HG02610 (cell line): Measurements from ENCODE around the gene DSP.

ENCODE experiments used
- ATAC-seq: cut with Tn5 transposase; IDR thresholded peaks from one replicate; pipeline ENCODE4 v1.9.1; 2021; ENCODE audit warnings: mild to moderate bottlenecking, moderate library complexity; ENCODE audit not compliant: unreplicated experiment

Gene DSP

DNA sequence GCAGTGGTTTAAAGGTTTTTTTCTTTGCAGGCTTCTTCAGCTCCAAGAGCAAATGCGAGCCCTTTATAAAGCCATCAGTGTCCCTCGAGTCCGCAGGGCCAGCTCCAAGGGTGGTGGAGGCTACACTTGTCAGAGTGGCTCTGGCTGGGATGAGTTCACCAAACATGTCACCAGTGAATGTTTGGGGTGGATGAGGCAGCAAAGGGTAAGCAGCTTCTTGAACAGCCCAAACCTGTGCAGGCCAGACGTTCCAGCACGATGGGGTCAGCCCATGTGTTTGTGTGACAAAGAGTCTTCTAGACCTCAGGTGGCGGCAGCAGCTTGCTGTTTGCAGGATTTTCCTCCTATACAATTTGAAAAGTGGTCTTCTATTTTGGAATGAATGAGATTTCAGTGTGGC, 17.7 kb downstream of the DSP start:
- ATAC-seq, result no peak

DNA sequence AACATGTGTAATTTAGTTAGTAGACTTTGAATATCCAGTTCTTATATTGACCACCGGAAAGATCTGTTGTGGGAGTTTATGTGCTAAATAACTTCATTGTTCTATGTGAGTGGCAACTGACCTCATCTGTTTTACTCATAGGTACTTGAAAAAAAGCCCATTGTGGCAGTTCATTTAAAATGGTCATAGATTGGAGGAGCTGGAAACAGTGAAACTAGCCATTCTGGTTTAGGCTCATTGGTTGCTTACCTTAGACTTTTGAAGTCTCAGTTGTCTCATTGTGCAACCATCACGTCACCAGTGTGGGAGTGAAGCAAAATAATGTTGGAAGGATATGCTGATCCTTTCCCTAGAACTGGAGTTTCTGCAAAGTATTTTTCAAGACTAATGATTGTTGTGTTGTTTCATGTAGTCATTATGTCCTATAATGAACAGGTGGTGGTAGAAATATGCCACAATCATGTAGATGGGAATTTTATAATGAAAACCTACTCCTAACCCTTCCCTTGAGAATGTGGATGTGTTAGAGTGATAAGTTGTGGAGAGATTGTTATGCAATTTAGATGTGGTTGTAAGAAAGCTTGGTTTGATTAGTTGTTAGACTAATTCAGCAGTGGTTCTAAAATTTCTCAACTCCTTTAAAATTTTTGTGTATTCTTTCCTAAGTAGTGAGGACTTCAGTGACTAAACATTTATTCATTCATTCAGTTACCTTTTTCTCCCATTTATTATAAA, 18.3 kb downstream of the DSP start:
- ATAC-seq, result no peak

DNA sequence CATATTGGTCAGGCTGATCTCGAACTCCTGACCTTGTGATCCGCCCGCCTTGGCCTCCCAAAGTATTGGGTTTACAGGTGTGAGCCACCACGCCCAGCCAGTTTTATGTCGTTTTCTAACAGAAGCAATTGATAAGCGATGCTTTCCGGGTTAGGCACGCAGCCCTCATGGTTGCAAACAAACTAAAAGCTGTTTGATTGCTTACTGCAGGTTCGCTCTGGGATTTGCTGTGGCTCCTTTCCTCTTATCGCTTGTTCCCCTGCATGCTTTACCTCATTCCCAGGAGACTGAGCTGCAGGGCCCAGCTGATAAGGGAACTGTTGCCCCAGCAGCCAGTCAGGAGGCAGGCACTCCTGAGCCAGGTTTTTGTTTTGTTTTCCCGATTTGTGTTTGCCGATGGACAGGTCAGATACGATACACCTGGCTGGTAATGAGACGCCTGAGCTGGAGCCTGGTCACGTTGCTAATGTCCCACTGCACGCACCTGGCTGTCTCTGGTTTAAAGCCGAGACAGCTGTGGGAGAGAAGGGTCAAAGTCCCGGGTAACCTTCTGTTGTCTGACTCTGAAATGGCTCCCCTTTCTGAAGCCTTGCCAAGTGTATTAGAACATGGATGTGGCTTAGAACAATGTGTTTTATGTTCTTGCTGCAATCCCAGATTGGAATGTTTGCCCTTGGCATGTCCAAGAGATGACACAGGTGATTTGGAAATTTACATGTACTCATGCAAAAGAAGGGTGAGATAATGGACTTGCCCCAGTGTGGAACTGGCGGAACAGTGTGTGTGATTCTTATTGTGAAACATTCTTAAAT, 19.9 kb downstream of the DSP start:
- ATAC-seq, result no peak

DNA sequence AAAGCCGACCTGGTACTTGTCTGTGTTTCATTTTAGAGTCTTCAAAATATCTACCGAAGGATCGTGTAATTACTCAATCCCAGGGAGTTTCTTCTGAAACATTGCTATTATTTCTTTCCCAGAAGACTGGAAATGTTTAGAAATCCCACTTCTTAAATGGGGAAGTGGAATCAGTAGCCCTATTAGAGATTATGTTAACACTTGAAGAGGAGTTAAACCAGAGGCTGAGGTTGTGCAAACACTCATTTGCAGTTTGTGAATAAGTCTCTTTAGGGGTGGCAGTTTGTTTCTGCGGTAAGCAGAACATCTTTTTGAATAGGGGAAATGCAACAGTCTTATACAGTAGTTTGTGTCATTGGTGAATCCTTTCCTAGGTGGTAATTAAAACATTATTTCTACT, 21.3 kb downstream of the DSP start:
- ATAC-seq, result no peak

DNA sequence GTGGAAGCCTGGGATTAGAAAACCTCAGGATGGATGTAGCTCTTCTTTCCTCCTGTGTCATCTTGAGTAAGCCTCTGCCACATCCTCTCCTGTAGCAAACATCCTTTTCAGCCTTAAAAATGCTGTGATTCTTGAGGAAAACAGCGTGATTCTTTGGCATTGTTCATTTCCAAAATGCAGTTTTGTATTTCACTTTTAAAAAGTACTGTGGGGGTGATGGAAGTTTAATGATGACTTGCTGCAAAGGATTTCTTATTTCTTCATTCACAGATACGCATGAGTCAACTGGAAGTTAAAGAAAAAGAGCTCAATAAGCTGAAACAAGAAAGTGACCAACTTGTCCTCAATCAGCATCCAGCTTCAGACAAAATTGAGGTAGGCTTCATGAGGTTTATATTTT, 24.6 kb downstream of the DSP start:
- no peak for ATAC-seq

DNA sequence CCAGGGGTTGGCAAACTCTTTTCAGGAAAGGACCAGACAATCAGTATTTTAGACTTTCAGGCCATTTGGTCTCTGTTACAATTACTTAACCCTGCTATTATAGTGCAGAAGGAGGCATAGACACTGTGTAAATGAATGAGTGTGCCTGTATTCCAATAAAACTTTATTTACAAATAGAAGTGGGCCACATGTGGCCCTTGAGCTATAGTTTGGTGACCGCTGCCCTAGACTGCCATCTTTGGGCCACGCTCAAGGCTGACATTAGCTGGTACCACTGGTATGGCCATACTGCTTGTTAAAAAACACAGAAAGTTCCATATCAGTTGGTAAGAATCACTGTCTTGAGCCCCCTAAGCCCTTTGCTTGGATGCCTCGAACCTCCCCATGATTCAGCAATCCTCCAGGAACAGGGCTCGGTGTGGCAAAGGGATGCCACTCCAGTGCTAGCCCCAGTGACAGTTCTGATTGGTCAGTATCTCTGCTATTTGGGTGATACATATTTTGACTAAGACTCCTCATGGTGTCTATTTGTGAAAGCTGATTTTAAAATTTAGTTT, 25.2 kb downstream of the DSP start:
- ATAC-seq, result no peak

DNA sequence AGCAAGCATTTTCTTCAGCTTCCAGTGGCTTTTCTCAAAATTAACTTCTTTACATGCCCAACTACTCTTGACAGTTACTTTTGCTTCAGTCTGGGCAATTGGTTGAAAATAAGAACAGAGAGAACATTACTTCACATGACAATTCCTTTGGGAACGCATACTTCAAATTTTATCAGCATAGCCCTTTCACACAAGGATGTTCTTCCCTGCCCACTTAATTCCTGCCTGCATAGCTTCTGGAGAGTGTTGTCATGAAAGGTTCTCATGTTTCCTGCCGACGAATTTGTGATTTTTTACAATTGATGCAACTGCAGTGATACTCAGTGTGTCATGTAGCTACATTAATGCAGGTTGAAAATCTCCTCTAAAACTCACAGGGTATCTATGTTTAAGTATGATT, 26.6 kb downstream of the DSP start:
- ATAC-seq, result no peak

DNA sequence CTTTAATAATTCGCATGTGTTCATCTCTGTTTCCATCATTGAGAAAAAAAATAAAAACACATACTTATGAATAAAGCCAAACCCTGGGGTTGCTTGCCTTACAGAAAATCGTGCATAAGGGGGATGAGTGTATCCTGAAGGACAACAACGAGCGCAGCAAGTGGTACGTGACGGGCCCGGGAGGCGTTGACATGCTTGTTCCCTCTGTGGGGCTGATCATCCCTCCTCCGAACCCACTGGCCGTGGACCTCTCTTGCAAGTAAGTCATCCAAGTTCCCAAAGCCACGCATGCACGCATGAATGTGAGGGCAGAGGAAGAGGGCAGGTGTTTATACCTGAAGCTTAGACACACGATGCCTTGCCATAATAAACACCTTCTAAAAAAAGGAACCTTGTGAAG, 27.6 kb downstream of the DSP start:
- no peak for ATAC-seq

DNA sequence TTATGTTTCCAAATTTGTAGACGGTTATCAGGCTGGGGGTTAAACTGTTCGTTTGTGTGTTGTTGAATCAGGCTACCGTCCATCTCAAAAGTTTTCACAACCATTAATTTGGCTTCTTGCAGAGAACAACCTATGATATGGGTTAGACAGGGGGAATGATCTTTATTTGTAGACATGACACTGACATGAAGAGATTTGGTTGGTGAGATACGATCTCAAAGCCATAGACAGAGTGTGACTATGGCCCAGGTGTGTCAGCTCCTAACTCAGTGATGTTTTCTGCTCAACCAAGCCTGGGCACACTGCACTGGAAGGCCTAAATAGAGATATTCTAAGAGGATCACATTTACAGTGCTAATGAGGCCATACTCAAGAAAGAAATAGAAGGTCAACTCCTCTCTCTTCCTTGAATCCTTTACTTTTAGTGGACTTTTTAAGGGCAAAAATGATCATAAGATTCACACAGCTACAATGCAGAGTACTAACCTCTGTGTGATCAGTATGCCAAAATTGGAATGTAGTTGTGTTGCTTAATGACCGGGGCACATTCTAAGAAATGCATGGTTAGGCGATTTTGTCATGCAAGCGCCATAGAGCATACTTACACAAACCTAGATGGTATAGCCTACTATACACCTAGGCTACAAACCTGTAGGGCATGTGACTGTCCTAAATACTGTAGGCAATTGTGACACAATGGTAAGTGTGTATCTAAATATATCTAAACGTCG, 30.9 kb downstream of the DSP start:
- ATAC-seq, result no peak

DNA sequence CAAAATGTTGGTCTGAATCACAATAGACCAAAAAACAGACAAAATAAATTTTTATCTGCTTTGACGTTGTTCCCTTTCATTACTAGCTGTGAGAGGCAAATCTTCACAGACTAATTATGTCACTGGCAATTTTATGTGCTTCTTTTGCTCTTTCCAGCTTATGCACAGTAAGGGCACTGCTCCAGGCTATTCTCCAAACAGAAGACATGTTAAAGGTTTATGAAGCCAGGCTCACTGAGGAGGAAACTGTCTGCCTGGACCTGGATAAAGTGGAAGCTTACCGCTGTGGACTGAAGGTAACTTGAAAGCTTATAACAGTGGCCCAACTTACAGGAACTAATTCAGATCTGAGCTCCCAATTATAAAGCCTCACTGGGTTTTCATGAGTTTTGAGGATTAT, 33.0 kb downstream of the DSP start:
- ATAC-seq, result no peak

DNA sequence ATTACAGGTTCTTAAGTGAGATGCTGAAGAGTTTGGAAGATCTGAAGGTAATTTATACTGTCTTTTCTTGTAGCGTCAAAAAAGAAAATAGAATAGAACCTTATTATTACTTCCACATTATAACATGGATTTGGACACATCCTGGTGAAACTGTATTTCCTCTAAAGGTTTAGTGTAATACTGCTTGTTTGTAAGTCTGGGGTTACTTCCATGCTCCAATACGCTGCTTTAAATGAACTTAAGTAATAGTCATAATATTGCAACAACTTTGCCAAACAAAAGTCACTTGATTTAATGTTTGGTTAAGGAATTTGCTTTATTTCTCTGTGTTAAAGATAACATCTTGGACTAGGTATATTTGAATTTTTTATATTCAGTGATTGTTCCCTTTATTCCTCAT, 37.0 kb downstream of the DSP start:
- ATAC-seq, result no peak

DNA sequence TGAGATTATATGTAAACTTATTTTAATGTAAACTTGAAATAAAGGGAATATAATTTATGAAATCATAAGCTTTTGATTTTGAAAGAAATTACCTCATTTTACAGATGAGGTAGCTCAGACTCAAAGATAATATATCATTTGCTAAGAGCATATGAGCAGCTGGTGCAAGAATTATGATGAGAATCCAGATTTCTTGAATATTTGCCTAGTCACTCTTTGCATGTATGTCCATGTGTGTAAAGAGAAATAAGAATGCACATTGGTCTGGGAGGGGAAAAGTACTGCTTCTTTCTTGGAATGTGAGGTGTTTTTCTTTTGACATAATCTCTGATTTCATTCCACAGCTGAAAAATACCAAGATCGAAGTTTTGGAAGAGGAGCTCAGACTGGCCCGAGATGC, 37.5 kb downstream of the DSP start:
- no peak for ATAC-seq

DNA sequence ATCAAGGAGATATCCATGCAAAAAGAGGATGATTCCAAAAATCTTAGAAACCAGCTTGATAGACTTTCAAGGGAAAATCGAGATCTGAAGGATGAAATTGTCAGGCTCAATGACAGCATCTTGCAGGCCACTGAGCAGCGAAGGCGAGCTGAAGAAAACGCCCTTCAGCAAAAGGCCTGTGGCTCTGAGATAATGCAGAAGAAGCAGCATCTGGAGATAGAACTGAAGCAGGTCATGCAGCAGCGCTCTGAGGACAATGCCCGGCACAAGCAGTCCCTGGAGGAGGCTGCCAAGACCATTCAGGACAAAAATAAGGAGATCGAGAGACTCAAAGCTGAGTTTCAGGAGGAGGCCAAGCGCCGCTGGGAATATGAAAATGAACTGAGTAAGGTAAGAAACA, 38.4 kb downstream of the DSP start:
- no peak for ATAC-seq

DNA sequence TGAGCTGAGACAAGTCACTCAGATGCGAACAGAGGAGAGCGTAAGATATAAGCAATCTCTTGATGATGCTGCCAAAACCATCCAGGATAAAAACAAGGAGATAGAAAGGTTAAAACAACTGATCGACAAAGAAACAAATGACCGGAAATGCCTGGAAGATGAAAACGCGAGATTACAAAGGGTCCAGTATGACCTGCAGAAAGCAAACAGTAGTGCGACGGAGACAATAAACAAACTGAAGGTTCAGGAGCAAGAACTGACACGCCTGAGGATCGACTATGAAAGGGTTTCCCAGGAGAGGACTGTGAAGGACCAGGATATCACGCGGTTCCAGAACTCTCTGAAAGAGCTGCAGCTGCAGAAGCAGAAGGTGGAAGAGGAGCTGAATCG, 39.1 kb downstream of the DSP start:
- no peak for ATAC-seq

DNA sequence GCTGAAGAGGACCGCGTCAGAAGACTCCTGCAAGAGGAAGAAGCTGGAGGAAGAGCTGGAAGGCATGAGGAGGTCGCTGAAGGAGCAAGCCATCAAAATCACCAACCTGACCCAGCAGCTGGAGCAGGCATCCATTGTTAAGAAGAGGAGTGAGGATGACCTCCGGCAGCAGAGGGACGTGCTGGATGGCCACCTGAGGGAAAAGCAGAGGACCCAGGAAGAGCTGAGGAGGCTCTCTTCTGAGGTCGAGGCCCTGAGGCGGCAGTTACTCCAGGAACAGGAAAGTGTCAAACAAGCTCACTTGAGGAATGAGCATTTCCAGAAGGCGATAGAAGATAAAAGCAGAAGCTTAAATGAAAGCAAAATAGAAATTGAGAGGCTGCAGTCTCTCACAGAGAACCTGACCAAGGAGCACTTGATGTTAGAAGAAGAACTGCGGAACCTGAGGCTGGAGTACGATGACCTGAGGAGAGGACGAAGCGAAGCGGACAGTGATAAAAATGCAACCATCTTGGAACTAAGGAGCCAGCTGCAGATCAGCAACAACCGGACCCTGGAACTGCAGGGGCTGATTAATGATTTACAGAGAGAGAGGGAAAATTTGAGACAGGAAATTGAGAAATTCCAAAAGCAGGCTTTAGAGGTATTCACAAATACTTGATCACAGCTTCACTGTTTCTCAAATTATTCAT, 39.6 kb downstream of the DSP start:
- ATAC-seq, result no peak

DNA sequence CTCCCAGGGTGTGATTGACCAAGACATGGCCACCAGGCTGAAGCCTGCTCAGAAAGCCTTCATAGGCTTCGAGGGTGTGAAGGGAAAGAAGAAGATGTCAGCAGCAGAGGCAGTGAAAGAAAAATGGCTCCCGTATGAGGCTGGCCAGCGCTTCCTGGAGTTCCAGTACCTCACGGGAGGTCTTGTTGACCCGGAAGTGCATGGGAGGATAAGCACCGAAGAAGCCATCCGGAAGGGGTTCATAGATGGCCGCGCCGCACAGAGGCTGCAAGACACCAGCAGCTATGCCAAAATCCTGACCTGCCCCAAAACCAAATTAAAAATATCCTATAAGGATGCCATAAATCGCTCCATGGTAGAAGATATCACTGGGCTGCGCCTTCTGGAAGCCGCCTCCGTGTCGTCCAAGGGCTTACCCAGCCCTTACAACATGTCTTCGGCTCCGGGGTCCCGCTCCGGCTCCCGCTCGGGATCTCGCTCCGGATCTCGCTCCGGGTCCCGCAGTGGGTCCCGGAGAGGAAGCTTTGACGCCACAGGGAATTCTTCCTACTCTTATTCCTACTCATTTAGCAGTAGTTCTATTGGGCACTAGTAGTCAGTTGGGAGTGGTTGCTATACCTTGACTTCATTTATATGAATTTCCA, 43.9 kb downstream of the DSP start:
- ATAC-seq, result no peak

DNA sequence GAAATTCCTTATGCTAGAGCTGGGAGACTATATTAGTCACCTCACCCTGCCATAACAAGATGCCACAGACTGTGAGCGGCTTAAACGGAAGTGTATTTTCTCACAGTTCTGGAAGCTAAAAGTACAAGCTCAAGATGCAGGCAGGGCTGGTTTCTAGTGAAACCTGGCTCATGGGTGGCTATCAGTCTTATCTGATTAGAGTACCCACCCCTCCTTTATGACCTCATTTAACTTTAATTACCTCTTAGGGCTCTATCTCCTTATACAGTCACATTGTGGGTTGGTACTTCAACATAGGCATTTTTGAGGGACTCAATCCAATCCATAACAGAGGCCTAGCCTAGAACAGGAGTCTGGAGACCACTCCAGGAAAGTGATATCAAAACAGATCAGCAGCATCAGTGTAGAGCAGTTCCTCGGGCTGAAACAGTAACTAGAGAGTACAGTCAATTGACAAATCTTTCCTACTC, 46.2 kb downstream of the DSP start:
- ATAC-seq, result no peak

DNA sequence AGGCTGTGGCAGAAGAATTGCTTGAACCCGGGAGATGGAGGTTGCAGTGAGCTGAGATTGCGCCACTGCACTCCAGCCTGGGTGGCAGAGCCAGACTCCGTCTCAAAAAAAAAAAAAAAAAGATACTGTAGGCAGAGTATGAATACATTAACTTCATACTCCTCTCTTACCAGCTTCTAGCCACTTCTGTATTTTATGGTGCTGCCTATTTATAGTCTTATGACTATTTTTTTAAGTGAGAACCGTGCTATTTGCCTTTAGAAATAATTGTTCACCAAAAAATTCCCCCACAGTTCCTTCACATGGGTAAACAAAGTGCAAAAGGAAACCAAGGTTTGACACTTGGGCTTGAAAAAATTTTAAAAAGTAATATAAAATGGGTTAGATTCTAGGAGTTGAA, 47.0 kb downstream of the DSP start:
- ATAC-seq, result no peak

DNA sequence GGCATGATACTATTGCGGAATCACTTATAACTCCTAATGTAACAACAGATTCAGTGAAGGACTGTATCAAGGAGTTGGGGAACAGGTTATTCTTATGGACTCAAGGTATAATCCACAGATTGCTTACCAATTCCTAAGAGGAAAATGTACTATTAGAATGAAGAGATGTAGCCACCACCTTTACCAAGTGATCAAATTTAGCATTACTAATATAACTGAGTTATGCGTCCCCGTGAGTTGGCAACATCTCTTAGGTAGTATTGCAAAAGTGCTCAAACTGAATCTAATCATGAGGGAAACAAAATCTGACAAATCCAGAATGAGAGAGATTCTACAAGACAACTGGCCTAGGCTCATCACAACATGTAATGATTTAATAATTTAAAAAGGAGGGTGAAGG, 47.8 kb downstream of the DSP start:
- no peak for ATAC-seq
